ENCODE results near the gene SF3A1. TPM values are rescaled to one million over a fixed set of nuclear protein-coding genes. Genes with fewer than 3 reads are reported as not detected.

The SF3A1 gene
- total and polyA plus RNA-seq, 9 of the 15 experiments (the other 6 are each of a cell fraction or from before 2014, with no cell fraction given) = 6.7 to 228 (median 13.0) TPM

DNA sequence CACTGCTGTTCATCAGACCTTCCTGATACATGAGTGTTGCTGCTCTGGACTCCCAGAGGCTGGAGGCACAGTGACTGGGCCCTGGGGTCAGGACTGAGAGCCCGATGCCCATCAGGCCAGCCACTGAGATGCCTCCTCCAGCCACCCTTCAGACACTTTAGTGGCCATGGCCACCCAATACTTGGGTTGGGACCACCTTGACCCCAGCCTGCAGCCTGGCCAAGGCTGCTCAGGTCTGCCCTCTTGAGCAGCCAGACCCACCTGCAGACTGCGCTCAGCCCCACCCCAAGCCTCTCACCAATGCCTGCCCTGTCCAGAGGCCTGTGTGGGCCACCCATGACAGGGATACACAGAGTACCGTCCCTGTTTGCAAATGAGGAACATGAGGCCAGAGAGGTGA is 26.4 kb upstream of the SF3A1 start (continued):
- TF ChIP-seq, protein P1, sequence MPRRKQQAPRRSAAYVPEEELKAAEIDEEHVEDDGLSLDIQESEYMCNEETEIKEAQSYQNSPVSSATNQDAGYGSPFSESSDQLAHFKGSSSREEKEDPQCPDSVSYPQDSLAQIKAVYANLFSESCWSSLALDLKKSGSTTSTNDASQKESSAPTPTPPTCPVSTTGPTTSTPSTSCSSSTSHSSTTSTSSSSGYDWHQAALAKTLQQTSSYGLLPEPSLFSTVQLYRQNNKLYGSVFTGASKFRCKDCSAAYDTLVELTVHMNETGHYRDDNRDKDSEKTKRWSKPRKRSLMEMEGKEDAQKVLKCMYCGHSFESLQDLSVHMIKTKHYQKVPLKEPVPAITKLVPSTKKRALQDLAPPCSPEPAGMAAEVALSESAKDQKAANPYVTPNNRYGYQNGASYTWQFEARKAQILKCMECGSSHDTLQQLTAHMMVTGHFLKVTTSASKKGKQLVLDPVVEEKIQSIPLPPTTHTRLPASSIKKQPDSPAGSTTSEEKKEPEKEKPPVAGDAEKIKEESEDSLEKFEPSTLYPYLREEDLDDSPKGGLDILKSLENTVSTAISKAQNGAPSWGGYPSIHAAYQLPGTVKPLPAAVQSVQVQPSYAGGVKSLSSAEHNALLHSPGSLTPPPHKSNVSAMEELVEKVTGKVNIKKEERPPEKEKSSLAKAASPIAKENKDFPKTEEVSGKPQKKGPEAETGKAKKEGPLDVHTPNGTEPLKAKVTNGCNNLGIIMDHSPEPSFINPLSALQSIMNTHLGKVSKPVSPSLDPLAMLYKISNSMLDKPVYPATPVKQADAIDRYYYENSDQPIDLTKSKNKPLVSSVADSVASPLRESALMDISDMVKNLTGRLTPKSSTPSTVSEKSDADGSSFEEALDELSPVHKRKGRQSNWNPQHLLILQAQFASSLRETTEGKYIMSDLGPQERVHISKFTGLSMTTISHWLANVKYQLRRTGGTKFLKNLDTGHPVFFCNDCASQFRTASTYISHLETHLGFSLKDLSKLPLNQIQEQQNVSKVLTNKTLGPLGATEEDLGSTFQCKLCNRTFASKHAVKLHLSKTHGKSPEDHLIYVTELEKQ (CRISPR knock-in tag; IDR thresholded peaks at IDR 0.05) = no peak
- TF ChIP-seq IFI16 (CRISPR knock-in tag; IDR thresholded peaks at IDR 0.05) = no peak
- no peak for TF ChIP-seq PHF21A (IDR thresholded peaks at IDR 0.05; ENCODE audit: borderline replicate concordance, low read depth)

DNA sequence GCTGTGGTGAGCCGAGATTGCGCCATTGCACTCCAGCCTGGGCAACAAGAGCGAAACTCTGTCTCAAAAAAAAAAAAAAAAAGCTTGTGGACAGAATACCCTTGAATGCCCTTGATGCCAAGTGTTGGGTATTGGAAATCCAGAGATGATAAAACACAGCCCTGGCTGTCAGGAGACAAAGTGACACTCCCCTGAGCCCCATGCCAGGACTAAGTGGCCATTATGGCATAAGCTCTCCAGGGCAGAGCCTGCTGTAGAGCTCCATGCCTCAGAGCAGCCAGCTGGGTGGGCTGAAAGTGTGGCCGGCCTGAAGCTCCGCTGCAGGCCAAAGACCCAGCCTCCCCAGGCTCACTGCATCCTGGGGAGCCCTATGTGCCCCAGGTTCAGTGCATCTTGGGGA is 25.6 kb upstream of the SF3A1 start:
- Histone ChIP-seq H3K4me2 (ENCODE audit: insufficient read depth, low read length) (no peak overlapping the region), H3K9me3 (replicated peaks; ENCODE audit: control insufficient read depth, insufficient read depth, low read depth, low read length) (no peaks in the 10 kb centered on the region), H3K27ac (ENCODE audit: extremely low read depth, low read depth, low read length) (no peak overlapping the region), H3K4me3 (no peak overlapping the region), H3K27me3 (ENCODE audit: control insufficient read depth in 2 of 2, insufficient read depth in 2 of 2, low read length in 2 of 2) (no peaks in the 10 kb centered on the region), H2AFZ (ENCODE audit: low read depth, low read length) (no peak overlapping the region), H3K4me1 (replicated peaks in 1 of 2; ENCODE audit: control insufficient read depth in 2 of 2, insufficient read depth in 2 of 2, low read length in 2 of 2) (peaks cover 5 to 14% of the 10 kb centered on the region in 2 experiments; a peak in 4 of 5 replicates), H3K36me3 (ENCODE audit: control insufficient read depth, insufficient read depth, low read length) (no peaks in the 10 kb centered on the region), H4K20me1 (replicated peaks; ENCODE audit: control insufficient read depth, insufficient read depth, low read length) (no peaks in the 10 kb centered on the region), H3K79me2 (ENCODE audit: control insufficient read depth, insufficient read depth, low read length) (no peaks in the 10 kb centered on the region), H3K9me1 (ENCODE audit: control insufficient read depth, insufficient read depth, low read length) (no peaks in the 10 kb centered on the region), H3K9ac (ENCODE audit: insufficient read depth in 1 of 2, low read depth in 2 of 2, low read length in 2 of 2) (no peak overlapping the region)
- in situ Hi-C loops (cut with MboI) = loop anchor here (25.0 kb wide), 1 partner anchor 270 kb away; no protein-coding TSS in a partner anchor
- ChIA-PET POLR2A (interaction anchor here (0.5 to 2.7 kb wide), 3 partner anchors 9 to 544 kb away, joined by 3 to 9 read pairs (median 3); partner anchors contain the start of gene ASCC2), CTCF (ENCODE audit: low intra/inter-chr PET ratio) (interaction anchor here (1.5 kb wide), 1 partner anchor 96 kb away, joined by 3 read pairs; no protein-coding TSS in a partner anchor)
- BruUV-seq (replicated peaks) = no TSS peak
- intact Hi-C loops (cut with micrococcal nuclease) = no loop called here
- no peak for DNase-seq (ENCODE audit: extremely low read depth in 1 of 4, low spot score in 3 of 4)
- no peak for ATAC-seq
- no peak for FAIRE-seq
- WGBS (ENCODE audit: insufficient coverage, low coverage, missing lambda C conversion rate) = 50% methylated on average over 2 of the region's 5 CpGs
- no peak for TF ChIP-seq SOX6 (IDR thresholded peaks at IDR 0.05)
- TF ChIP-seq, protein P2, sequence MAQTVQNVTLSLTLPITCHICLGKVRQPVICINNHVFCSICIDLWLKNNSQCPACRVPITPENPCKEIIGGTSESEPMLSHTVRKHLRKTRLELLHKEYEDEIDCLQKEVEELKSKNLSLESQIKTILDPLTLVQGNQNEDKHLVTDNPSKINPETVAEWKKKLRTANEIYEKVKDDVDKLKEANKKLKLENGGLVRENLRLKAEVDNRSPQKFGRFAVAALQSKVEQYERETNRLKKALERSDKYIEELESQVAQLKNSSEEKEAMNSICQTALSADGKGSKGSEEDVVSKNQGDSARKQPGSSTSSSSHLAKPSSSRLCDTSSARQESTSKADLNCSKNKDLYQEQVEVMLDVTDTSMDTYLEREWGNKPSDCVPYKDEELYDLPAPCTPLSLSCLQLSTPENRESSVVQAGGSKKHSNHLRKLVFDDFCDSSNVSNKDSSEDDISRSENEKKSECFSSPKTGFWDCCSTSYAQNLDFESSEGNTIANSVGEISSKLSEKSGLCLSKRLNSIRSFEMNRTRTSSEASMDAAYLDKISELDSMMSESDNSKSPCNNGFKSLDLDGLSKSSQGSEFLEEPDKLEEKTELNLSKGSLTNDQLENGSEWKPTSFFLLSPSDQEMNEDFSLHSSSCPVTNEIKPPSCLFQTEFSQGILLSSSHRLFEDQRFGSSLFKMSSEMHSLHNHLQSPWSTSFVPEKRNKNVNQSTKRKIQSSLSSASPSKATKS (CRISPR knock-in tag; IDR thresholded peaks at IDR 0.05) = no peak
- TF ChIP-seq, protein P3, sequence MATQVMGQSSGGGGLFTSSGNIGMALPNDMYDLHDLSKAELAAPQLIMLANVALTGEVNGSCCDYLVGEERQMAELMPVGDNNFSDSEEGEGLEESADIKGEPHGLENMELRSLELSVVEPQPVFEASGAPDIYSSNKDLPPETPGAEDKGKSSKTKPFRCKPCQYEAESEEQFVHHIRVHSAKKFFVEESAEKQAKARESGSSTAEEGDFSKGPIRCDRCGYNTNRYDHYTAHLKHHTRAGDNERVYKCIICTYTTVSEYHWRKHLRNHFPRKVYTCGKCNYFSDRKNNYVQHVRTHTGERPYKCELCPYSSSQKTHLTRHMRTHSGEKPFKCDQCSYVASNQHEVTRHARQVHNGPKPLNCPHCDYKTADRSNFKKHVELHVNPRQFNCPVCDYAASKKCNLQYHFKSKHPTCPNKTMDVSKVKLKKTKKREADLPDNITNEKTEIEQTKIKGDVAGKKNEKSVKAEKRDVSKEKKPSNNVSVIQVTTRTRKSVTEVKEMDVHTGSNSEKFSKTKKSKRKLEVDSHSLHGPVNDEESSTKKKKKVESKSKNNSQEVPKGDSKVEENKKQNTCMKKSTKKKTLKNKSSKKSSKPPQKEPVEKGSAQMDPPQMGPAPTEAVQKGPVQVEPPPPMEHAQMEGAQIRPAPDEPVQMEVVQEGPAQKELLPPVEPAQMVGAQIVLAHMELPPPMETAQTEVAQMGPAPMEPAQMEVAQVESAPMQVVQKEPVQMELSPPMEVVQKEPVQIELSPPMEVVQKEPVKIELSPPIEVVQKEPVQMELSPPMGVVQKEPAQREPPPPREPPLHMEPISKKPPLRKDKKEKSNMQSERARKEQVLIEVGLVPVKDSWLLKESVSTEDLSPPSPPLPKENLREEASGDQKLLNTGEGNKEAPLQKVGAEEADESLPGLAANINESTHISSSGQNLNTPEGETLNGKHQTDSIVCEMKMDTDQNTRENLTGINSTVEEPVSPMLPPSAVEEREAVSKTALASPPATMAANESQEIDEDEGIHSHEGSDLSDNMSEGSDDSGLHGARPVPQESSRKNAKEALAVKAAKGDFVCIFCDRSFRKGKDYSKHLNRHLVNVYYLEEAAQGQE (IDR thresholded peaks at IDR 0.05; ENCODE audit: borderline replicate concordance) = no peak
- TF ChIP-seq, protein P3 (CRISPR knock-in tag; IDR thresholded peaks at IDR 0.05; ENCODE audit: low read depth) = no peak

Data from K562 (cell line).